ENCODE results near the gene HDAC4.

DNA sequence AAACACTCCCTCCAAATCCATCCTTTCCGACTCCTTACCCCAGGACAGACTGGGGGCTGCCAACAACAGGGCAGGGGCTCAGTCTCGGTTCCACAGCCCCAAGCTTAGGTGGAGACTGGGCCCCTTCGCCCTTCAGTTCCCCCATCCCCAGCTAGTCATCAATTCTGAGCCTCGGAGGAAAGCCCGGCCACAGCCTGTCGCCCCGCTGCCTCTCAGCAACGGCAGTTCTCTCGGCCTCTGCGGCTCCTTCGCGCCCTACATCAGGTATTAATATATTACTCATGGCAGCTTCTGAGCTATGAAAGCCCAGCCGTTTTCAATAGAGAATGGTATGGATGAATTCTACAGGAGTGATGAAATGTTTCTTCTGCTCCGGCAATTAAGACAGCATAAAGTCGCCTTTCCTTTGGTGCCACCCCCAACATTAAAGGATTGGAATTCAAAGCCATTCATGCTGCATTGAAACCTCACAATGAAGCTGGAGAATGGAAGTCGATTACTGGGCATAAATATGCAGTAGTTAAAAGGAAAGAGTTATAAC, 2.8 kb downstream of the HDAC4 start:
- TF ChIP-seq CTCF (IDR thresholded peaks at IDR 0.05; ENCODE audit: low read depth, low read length, missing input control) (no peak), RAD21 (IDR thresholded peaks at IDR 0.05) (no peak), YY1 (IDR thresholded peaks at IDR 0.05) (no peak), TAF1 (conservative IDR thresholded peaks at IDR 0.05) (no peak)
- TF ChIP-seq, protein P1, sequence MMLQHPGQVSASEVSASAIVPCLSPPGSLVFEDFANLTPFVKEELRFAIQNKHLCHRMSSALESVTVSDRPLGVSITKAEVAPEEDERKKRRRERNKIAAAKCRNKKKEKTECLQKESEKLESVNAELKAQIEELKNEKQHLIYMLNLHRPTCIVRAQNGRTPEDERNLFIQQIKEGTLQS (IDR thresholded peaks at IDR 0.05) = no peak
- TF ChIP-seq, protein P2, sequence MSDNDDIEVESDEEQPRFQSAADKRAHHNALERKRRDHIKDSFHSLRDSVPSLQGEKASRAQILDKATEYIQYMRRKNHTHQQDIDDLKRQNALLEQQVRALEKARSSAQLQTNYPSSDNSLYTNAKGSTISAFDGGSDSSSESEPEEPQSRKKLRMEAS (IDR thresholded peaks at IDR 0.05) = no peak
